Activated T-helper 9 cell treated with anti-CD3 and anti-CD28 coated beads, Interleukin-2, amount 50 U/mL, for 16 hours (primary cell): ENCODE data around the gene ASPRV1.
"Not testable (repeated sequence)": the region's sequence is repeated elsewhere in the genome, so short reads cannot be mapped to it uniquely, and the experiment has no call there.

Source experiments
- DNase-seq: peaks from one replicate; pipeline ENCODE4 v3.0.0-alpha.2; 2020; ENCODE audit warnings: low read depth

Gene ASPRV1

GRCh38 chr2:69961496-69961895 is at the start of gene ASPRV1:
ASPRV1 (minus strand) TSS chr2:69961631; CDS start chr2:69961436, 195 bp downstream.
- DNase-seq: no peak

- DNase-seq: no peak
Measured at GRCh38 chr2:70010576-70011111, 49.2 kb upstream of the ASPRV1 start.

GRCh38 chr2:70009762-70010575 is 48.5 kb upstream of the ASPRV1 start:
- DNase-seq: no peak

GRCh38 chr2:70008290-70008689 is 46.9 kb upstream of the ASPRV1 start:
- DNase-seq: no peak

GRCh38 chr2:70007151-70007550 is 45.7 kb upstream of the ASPRV1 start:
- DNase-seq: no peak

- no peak for DNase-seq
Measured at GRCh38 chr2:70006447-70006784, 45.0 kb upstream of the ASPRV1 start.

GRCh38 chr2:70005752-70006446 is 44.5 kb upstream of the ASPRV1 start:
- DNase-seq: no peak

- no peak for DNase-seq
Measured at GRCh38 chr2:70005216-70005615, 43.8 kb upstream of the ASPRV1 start.

- no peak for DNase-seq
Measured at GRCh38 chr2:70003093-70003830, 41.8 kb upstream of the ASPRV1 start.

GRCh38 chr2:70002241-70002899 is 40.9 kb upstream of the ASPRV1 start:
- no peak for DNase-seq

- DNase-seq: not testable (repeated sequence)
Measured at GRCh38 chr2:70000529-70000928, 39.1 kb upstream of the ASPRV1 start.

GRCh38 chr2:69998761-69999160 is 37.3 kb upstream of the ASPRV1 start:
- DNase-seq: no peak

GRCh38 chr2:69997015-69997830 is 35.8 kb upstream of the ASPRV1 start:
- no peak for DNase-seq

GRCh38 chr2:69995511-69995910 is 34.1 kb upstream of the ASPRV1 start:
- DNase-seq: no peak

GRCh38 chr2:69994166-69994565 is 32.7 kb upstream of the ASPRV1 start:
- no peak for DNase-seq

- DNase-seq: no peak
Measured at GRCh38 chr2:69993708-69994107, 32.3 kb upstream of the ASPRV1 start.

- DNase-seq: no peak
Measured at GRCh38 chr2:69993048-69993565, 31.7 kb upstream of the ASPRV1 start.

- DNase-seq: no peak
Measured at GRCh38 chr2:69992310-69993047, 31.0 kb upstream of the ASPRV1 start.

- no peak for DNase-seq
Measured at GRCh38 chr2:69989441-69990105, 28.1 kb upstream of the ASPRV1 start.

GRCh38 chr2:69989009-69989408 is 27.6 kb upstream of the ASPRV1 start:
- no peak for DNase-seq
